Activated CD4-positive, CD25-positive, alpha-beta regulatory T cell treated with anti-CD3 and anti-CD28 coated beads, Interleukin-2, amount 50 U/mL, for 24 hours (primary cell): Measurements from ENCODE around the gene AP3D1.

ENCODE experiments used
- ATAC-seq, 2 donors: fragments of 150-1000 bp; cut with Tn5 transposase; one replicate each; pipeline ENCODE4 v1.10.0; 2021; ENCODE audit warnings: mild to moderate bottlenecking in 1 of 2, moderate library complexity in 1 of 2

AP3D1 gene

GRCh38 chr19:2059422-2060201 is 91.8 kb downstream of the AP3D1 start:
- ATAC-seq = no peak

- no peak for ATAC-seq
Measured at GRCh38 chr19:2058570-2059421, 92.6 kb downstream of the AP3D1 start.

- ATAC-seq = no peak
Measured at GRCh38 chr19:2057484-2058469, 93.6 kb downstream of the AP3D1 start.

- no peak for ATAC-seq
Measured at GRCh38 chr19:2056837-2057192, 94.6 kb downstream of the AP3D1 start.

- no peak for ATAC-seq
Measured at GRCh38 chr19:2055931-2056836, 95.2 kb downstream of the AP3D1 start.

- ATAC-seq = no peak
Measured at GRCh38 chr19:2054763-2055162, 96.6 kb downstream of the AP3D1 start.

GRCh38 chr19:2053601-2054389 is 97.6 kb downstream of the AP3D1 start:
- no peak for ATAC-seq

GRCh38 chr19:2051773-2052704 is 99.3 kb downstream of the AP3D1 start:
- peak; percentile 4 to 6 for ATAC-seq

- peak; percentile 81 to 84 for ATAC-seq
Measured at GRCh38 chr19:2050991-2051772, 100.2 kb downstream of the AP3D1 start, which contains the start of gene MKNK2. MKNK2 (minus strand) TSS chr19:2051244; CDS start chr19:2050851, 393 bp downstream.
